Measurements from ENCODE around the gene GNA14. TPM values are rescaled to one million over a fixed set of nuclear protein-coding genes. Genes with fewer than 3 reads are reported as not detected.
"Not testable (repeated sequence)": the region's sequence is repeated elsewhere in the genome, so short reads cannot be mapped to it uniquely, and the experiment has no call there.

Gene GNA14
- total RNA-seq, 1 experiment from 2014 or later = not detected

DNA sequence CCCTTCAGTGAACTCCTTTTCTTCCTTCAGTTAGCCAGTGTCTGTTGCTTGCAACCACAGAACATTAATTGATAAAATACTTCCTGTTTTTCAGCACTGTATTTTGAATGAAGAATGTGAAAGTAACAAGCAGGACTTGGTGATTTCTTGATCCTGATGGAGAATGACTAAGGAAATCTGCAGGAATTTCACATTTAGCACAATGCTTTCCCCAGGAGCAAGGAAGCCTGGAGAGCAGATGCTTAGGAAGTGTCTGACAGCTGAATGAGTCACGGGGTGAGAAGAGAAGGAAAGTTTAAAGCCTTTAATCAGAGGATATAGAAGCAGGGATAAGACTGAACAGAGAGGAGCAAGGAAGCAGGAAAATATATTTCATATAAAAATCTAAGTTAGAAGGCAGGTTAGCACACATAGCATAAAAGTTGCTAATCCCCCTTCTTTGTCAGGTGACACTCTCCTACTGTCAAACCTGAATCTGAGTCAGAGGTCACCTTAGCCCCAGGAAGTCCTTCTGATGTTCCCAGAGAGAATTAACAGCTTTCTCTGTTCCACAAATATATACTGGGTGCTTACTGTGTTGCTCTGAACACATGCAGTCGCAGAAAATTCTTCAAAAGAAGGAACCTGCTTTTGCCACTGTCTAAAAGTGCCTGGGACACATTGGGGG, 59.7 kb downstream of the GNA14 start:
- Histone ChIP-seq H2AFZ (ENCODE audit: low read length) (no peak overlapping the region), H3K9me3 (ENCODE audit: low read length) (no peaks in the 10 kb centered on the region), H3K9me2 (replicated peaks; ENCODE audit: insufficient read depth, low read length) (no peaks in the 10 kb centered on the region), H3K9ac (ENCODE audit: low read length) (no peak overlapping the region), H3K4me3 (ENCODE audit: low read length) (no peak overlapping the region), H4K20me1 (ENCODE audit: insufficient read depth, low read depth, low read length) (no peaks in the 10 kb centered on the region), H3K36me3 (ENCODE audit: insufficient read depth, low read length) (no peaks in the 10 kb centered on the region), H3K4me1 (ENCODE audit: low read length) (peaks cover 24% of the 10 kb centered on the region), H3K79me2 (ENCODE audit: low read length) (no peaks in the 10 kb centered on the region), H3K4me2 (ENCODE audit: low read depth, low read length, poor library complexity, severe bottlenecking) (peak overlapping the region; percentile 23), H3K27ac (ENCODE audit: low read length) (no peak overlapping the region), H3K27me3 (ENCODE audit: low read length) (0 out of 2 replicates have a peak, but pooled peaks cover 2% of the 10 kb centered on the region)
- no peak for DNase-seq

- H4K20me1 ChIP-seq (ENCODE audit: insufficient read depth, low read depth, low read length) = no peaks in the 10 kb centered on the region
These were observed 60.3 kb downstream of the GNA14 start for GRCh38 chr9:77587851-77588250.

GRCh38 chr9:77587042-77587441, 61.1 kb downstream of the GNA14 start:
- H3K9me2 ChIP-seq (replicated peaks; ENCODE audit: insufficient read depth, low read length) = no peaks in the 10 kb centered on the region
- DNase-seq = no peak
- no peaks in the 10 kb centered on the region for H4K20me1 ChIP-seq (ENCODE audit: insufficient read depth, low read depth, low read length)
- H3K27me3 ChIP-seq (ENCODE audit: low read length) = 0 out of 2 replicates have a peak, but pooled peaks cover 2% of the 10 kb centered on the region
- H3K4me2 ChIP-seq (ENCODE audit: low read depth, low read length, poor library complexity, severe bottlenecking) = peak overlapping the region; percentile 34
- no peak overlapping the region for H3K9ac ChIP-seq (ENCODE audit: low read length)
- H3K9me3 ChIP-seq (ENCODE audit: low read length) = no peaks in the 10 kb centered on the region
- no peak overlapping the region for H2AFZ ChIP-seq (ENCODE audit: low read length)
- H3K4me1 ChIP-seq (ENCODE audit: low read length) = peaks cover 37% of the 10 kb centered on the region
- no peaks in the 10 kb centered on the region for H3K36me3 ChIP-seq (ENCODE audit: insufficient read depth, low read length)
- H3K4me3 ChIP-seq (ENCODE audit: low read length) = no peak overlapping the region
- H3K27ac ChIP-seq (ENCODE audit: low read length) = no peak overlapping the region
- no peaks in the 10 kb centered on the region for H3K79me2 ChIP-seq (ENCODE audit: low read length)

More at GRCh38 chr9:77587851-77588250, 60.3 kb downstream of the GNA14 start:
- Histone ChIP-seq H3K9ac (ENCODE audit: low read length) (no peak overlapping the region), H3K9me2 (replicated peaks; ENCODE audit: insufficient read depth, low read length) (no peaks in the 10 kb centered on the region), H3K36me3 (ENCODE audit: insufficient read depth, low read length) (no peaks in the 10 kb centered on the region), H3K4me3 (ENCODE audit: low read length) (no peak overlapping the region), H3K4me1 (ENCODE audit: low read length) (peaks cover 29% of the 10 kb centered on the region), H3K9me3 (ENCODE audit: low read length) (no peaks in the 10 kb centered on the region), H2AFZ (ENCODE audit: low read length) (no peak overlapping the region), H3K27ac (ENCODE audit: low read length) (no peak overlapping the region), H3K79me2 (ENCODE audit: low read length) (no peaks in the 10 kb centered on the region), H3K27me3 (ENCODE audit: low read length) (0 out of 2 replicates have a peak, but pooled peaks cover 2% of the 10 kb centered on the region), H3K4me2 (ENCODE audit: low read depth, low read length, poor library complexity, severe bottlenecking) (peak overlapping the region; percentile 23)
- no peak for DNase-seq

DNA sequence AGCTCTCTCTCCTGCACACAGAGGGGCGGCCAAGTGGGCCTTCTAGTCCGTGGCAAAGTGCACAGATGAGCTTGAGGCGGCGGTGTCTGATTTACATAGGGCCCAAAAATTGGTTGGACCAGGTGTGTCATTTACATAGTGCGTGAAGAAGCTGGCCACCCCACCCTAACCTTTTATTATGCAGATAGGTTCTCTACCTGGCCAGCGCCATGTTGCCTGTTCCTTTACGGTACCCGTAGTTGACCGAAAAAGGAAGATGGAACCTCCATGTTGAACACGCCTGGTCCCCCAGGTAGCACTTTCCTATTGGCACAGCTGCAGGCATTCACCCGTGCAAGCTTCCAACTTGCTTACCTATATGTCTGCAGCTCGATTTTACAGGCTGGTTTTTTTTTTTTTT, 61.5 kb downstream of the GNA14 start:
- no peak overlapping the region for H2AFZ ChIP-seq (ENCODE audit: low read length)
- H3K4me3 ChIP-seq (ENCODE audit: low read length) = no peak overlapping the region
- H3K36me3 ChIP-seq (ENCODE audit: insufficient read depth, low read length) = no peaks in the 10 kb centered on the region
- peak overlapping the region; percentile 34 for H3K4me2 ChIP-seq (ENCODE audit: low read depth, low read length, poor library complexity, severe bottlenecking)
- 0 out of 2 replicates have a peak, but pooled peaks cover 2% of the 10 kb centered on the region for H3K27me3 ChIP-seq (ENCODE audit: low read length)
- no peak for DNase-seq
- H3K79me2 ChIP-seq (ENCODE audit: low read length) = no peaks in the 10 kb centered on the region
- H3K4me1 ChIP-seq (ENCODE audit: low read length) = peaks cover 39% of the 10 kb centered on the region
- no peaks in the 10 kb centered on the region for H3K9me2 ChIP-seq (replicated peaks; ENCODE audit: insufficient read depth, low read length)
- H3K9ac ChIP-seq (ENCODE audit: low read length) = no peak overlapping the region
- H3K9me3 ChIP-seq (ENCODE audit: low read length) = no peaks in the 10 kb centered on the region
- no peaks in the 10 kb centered on the region for H4K20me1 ChIP-seq (ENCODE audit: insufficient read depth, low read depth, low read length)
- no peak overlapping the region for H3K27ac ChIP-seq (ENCODE audit: low read length)

DNA sequence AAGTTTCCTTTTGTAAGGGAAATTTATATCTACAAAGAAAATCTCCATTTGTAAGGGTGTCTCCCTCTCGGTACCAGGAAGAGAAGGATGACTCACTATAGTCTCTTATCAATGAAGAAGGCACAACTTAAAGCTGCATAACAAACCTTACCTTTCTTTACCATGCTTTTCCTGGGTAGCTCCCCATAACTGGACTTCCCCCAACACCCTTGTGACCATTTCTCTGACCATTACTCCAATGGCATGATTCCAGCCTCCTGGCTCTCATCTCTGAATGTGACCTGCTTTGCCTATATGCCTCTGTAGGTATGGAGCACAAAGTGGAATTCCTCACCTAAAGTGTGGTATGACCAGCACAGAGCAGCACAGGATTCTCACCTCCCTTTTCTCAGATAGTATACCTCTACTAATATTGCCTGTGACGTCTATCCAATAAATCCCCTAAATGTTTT, 62.8 kb downstream of the GNA14 start:
- DNase-seq = no peak
- Histone ChIP-seq H3K4me1 (ENCODE audit: low read length) (peaks cover 39% of the 10 kb centered on the region), H2AFZ (ENCODE audit: low read length) (no peak overlapping the region), H4K20me1 (ENCODE audit: insufficient read depth, low read depth, low read length) (no peaks in the 10 kb centered on the region), H3K9me3 (ENCODE audit: low read length) (no peaks in the 10 kb centered on the region), H3K36me3 (ENCODE audit: insufficient read depth, low read length) (no peaks in the 10 kb centered on the region), H3K27ac (ENCODE audit: low read length) (no peak overlapping the region), H3K9me2 (replicated peaks; ENCODE audit: insufficient read depth, low read length) (no peaks in the 10 kb centered on the region), H3K27me3 (ENCODE audit: low read length) (0 out of 2 replicates have a peak, but pooled peaks cover 2% of the 10 kb centered on the region), H3K9ac (ENCODE audit: low read length) (no peak overlapping the region), H3K4me2 (ENCODE audit: low read depth, low read length, poor library complexity, severe bottlenecking) (no peak overlapping the region), H3K79me2 (ENCODE audit: low read length) (no peaks in the 10 kb centered on the region), H3K4me3 (ENCODE audit: low read length) (no peak overlapping the region)

- H3K4me1 ChIP-seq (ENCODE audit: low read length) = peaks cover 39% of the 10 kb centered on the region
- H3K4me3 ChIP-seq (ENCODE audit: low read length); H3K9me3 ChIP-seq (ENCODE audit: low read length); H3K27ac ChIP-seq (ENCODE audit: low read length); H3K9ac ChIP-seq (ENCODE audit: low read length); H2AFZ ChIP-seq (ENCODE audit: low read length); H3K27me3 ChIP-seq (ENCODE audit: low read length); H3K79me2 ChIP-seq (ENCODE audit: low read length); DNase-seq; H4K20me1 ChIP-seq (ENCODE audit: insufficient read depth, low read depth, low read length); H3K9me2 ChIP-seq (replicated peaks; ENCODE audit: insufficient read depth, low read length); H3K4me2 ChIP-seq (ENCODE audit: low read depth, low read length, poor library complexity, severe bottlenecking); H3K36me3 ChIP-seq (ENCODE audit: insufficient read depth, low read length): not testable (repeated sequence)
These were observed 63.2 kb downstream of the GNA14 start for GRCh38 chr9:77584927-77585326.

DNA sequence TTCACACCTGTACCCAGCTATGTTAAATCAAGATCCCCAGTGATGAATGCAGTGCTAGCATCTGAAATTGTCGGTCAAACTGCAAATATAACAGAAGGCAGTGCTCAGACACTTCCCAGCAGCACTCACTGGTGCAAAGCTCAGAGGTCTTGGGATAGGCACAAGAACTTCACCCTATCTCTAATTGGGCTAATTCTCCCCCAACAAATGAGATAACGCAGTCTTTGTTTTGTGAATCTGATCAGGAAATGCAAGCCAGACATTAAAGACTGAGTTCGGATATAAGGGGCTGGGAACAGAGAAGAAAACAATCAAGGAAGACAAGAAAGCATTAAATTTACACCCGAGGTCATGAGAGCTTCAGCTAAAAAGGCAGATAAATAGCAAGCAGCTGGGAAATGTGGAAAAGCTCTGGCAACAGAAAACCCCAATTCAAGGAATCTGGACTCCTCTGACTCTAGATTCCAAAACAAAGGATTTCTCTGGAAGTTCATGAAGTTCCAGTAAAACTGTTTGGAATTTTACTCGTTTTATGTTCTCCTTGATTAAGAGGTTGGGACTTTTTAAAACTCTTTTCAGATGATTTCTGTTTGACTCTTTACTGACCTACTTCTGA, 65.1 kb downstream of the GNA14 start:
- Histone ChIP-seq H3K27me3 (ENCODE audit: low read length) (0 out of 2 replicates have a peak, but pooled peaks cover 2% of the 10 kb centered on the region), H4K20me1 (ENCODE audit: insufficient read depth, low read depth, low read length) (no peaks in the 10 kb centered on the region), H3K4me1 (ENCODE audit: low read length) (peaks cover 34% of the 10 kb centered on the region), H3K9me2 (replicated peaks; ENCODE audit: insufficient read depth, low read length) (no peaks in the 10 kb centered on the region), H3K36me3 (ENCODE audit: insufficient read depth, low read length) (no peaks in the 10 kb centered on the region), H3K9ac (ENCODE audit: low read length) (no peak overlapping the region), H3K9me3 (ENCODE audit: low read length) (no peaks in the 10 kb centered on the region), H2AFZ (ENCODE audit: low read length) (no peak overlapping the region), H3K79me2 (ENCODE audit: low read length) (no peaks in the 10 kb centered on the region), H3K4me2 (ENCODE audit: low read depth, low read length, poor library complexity, severe bottlenecking) (no peak overlapping the region), H3K27ac (ENCODE audit: low read length) (no peak overlapping the region), H3K4me3 (ENCODE audit: low read length) (no peak overlapping the region)
- DNase-seq = no peak

- DNase-seq = no peak
- Histone ChIP-seq H2AFZ (ENCODE audit: low read length) (no peak overlapping the region), H4K20me1 (ENCODE audit: insufficient read depth, low read depth, low read length) (no peaks in the 10 kb centered on the region), H3K79me2 (ENCODE audit: low read length) (no peaks in the 10 kb centered on the region), H3K27me3 (ENCODE audit: low read length) (0 out of 2 replicates have a peak, but pooled peaks cover 2% of the 10 kb centered on the region), H3K36me3 (ENCODE audit: insufficient read depth, low read length) (no peaks in the 10 kb centered on the region), H3K9me3 (ENCODE audit: low read length) (no peaks in the 10 kb centered on the region), H3K4me3 (ENCODE audit: low read length) (no peak overlapping the region), H3K27ac (ENCODE audit: low read length) (no peak overlapping the region), H3K4me2 (ENCODE audit: low read depth, low read length, poor library complexity, severe bottlenecking) (no peak overlapping the region), H3K9ac (ENCODE audit: low read length) (no peak overlapping the region), H3K4me1 (ENCODE audit: low read length) (peaks cover 30% of the 10 kb centered on the region), H3K9me2 (replicated peaks; ENCODE audit: insufficient read depth, low read length) (no peaks in the 10 kb centered on the region)
These were observed 65.6 kb downstream of the GNA14 start for GRCh38 chr9:77582525-77582924.

Data from Karpas-422 (cell line).